HFFc6 (cell line): ENCODE data around the gene SUGCT. TPM values are rescaled to one million over a fixed set of nuclear protein-coding genes. Genes with fewer than 3 reads are reported as not detected.

Experiments used
- DNase-seq: peaks from one replicate; pipeline ENCODE4 v3.0.0-alpha.2; 2018
- H3K27ac Mint-ChIP-seq: 2 replicates; pipeline ENCODE4 v1.8.0; 2020; ENCODE audit warnings: mild to moderate bottlenecking, mixed read lengths
- H3K27me3 Mint-ChIP-seq: 2 replicates; pipeline ENCODE4 v1.8.0; 2021; ENCODE audit warnings: mild to moderate bottlenecking, moderate library complexity, mixed read lengths; ENCODE audit not compliant: insufficient read depth
- H3K36me3 Mint-ChIP-seq: 2 replicates; pipeline ENCODE4 v1.8.0; 2021; ENCODE audit warnings: low read depth, mixed read lengths
- H3K4me1 Mint-ChIP-seq: 2 replicates; pipeline ENCODE4 v1.8.0; 2020; ENCODE audit warnings: low read depth, mixed read lengths
- H3K4me3 Mint-ChIP-seq: 2 replicates; pipeline ENCODE4 v1.8.0; 2020; ENCODE audit warnings: mild to moderate bottlenecking, moderate library complexity, mixed read lengths
- H3K9me3 Mint-ChIP-seq: 2 replicates; pipeline ENCODE4 v1.8.0; 2020; ENCODE audit warnings: mild to moderate bottlenecking, mixed read lengths
- total RNA-seq, 6 experiments: library from RNA; stranded (reverse); fragmentation: NEBNext Ultra II Directional; extraction: Animal tissue kit (Norgen Biotek cat#: 25700); gene quantifications; 2 replicates in 1 of 6; 3 replicates in 5 of 6; pipeline ENCODE4 v1.2.3, GENCODE V29; 2021
- TF ChIP-seq, protein P1 (sequence below): fragments of 200-600 bp; sonication (generic); IDR thresholded peaks from 2 replicates; pipeline ENCODE4 v1.5.0; 2021; ENCODE audit warnings: antibody characterized with exemption, mild to moderate bottlenecking

The SUGCT gene
- total RNA-seq, 6 experiments from 2014 or later = 12.9 to 20.1 (median 17.1) TPM

GRCh38 chr7:40747856-40748255, 613.1 kb downstream of the SUGCT start:
- peak; percentile 33 for DNase-seq
- TF ChIP-seq, protein P1, sequence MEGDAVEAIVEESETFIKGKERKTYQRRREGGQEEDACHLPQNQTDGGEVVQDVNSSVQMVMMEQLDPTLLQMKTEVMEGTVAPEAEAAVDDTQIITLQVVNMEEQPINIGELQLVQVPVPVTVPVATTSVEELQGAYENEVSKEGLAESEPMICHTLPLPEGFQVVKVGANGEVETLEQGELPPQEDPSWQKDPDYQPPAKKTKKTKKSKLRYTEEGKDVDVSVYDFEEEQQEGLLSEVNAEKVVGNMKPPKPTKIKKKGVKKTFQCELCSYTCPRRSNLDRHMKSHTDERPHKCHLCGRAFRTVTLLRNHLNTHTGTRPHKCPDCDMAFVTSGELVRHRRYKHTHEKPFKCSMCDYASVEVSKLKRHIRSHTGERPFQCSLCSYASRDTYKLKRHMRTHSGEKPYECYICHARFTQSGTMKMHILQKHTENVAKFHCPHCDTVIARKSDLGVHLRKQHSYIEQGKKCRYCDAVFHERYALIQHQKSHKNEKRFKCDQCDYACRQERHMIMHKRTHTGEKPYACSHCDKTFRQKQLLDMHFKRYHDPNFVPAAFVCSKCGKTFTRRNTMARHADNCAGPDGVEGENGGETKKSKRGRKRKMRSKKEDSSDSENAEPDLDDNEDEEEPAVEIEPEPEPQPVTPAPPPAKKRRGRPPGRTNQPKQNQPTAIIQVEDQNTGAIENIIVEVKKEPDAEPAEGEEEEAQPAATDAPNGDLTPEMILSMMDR = no peak
- Mint-ChIP-seq H3K9me3 (no peaks in the 10 kb centered on the region), H3K27me3 (no peaks in the 10 kb centered on the region), H3K27ac (peak overlapping the region; percentile 71), H3K36me3 (peaks cover 9% of the 10 kb centered on the region; the same call in 1 of the 2 replicates), H3K4me3 (peak overlapping the region; percentile 57; the same call in 1 of the 2 replicates), H3K4me1 (peaks cover 52% of the 10 kb centered on the region)

GRCh38 chr7:40749877-40750276, 615.1 kb downstream of the SUGCT start:
- TF ChIP-seq, protein P1 = no peak
- peaks cover 72% of the 10 kb centered on the region for H3K4me1 Mint-ChIP-seq
- peak overlapping the region; percentile 11 for H3K27ac Mint-ChIP-seq
- peaks cover 9% of the 10 kb centered on the region; the same call in 1 of the 2 replicates for H3K36me3 Mint-ChIP-seq
- no peaks in the 10 kb centered on the region for H3K9me3 Mint-ChIP-seq
- peak; percentile 61 for DNase-seq
- H3K27me3 Mint-ChIP-seq = peaks cover 1% of the 10 kb centered on the region; the same call in 1 of the 2 replicates
- H3K4me3 Mint-ChIP-seq = no peak overlapping the region; the same call in 1 of the 2 replicates

DNA sequence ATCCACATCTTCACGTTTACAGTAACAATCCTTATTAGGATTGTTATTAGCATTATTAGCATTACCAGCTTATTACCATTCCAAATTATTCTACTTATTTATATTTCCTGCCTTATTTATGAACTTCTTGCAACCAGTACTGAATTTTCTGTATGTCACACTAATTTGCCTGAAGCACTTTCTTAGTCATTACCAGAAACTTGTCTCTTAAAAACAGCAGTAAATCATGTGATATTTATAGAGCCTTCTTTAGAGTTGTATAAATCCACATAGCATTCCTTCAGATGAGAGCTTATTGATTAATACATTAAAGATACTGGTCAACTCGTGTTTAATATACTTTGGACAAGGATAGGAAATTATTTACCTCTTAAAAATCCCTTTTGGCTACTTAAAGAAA, 618.6 kb downstream of the SUGCT start:
- Mint-ChIP-seq H3K9me3 (no peaks in the 10 kb centered on the region), H3K27ac (peak overlapping the region; percentile 4; the same call in 1 of the 2 replicates), H3K36me3 (peaks cover 5% of the 10 kb centered on the region; the same call in 1 of the 2 replicates), H3K4me1 (peaks cover 71% of the 10 kb centered on the region), H3K4me3 (0 out of 2 replicates have a peak overlapping the region, but pooled peaks have one; percentile 1), H3K27me3 (peaks cover 1% of the 10 kb centered on the region; the same call in 1 of the 2 replicates)
- DNase-seq = peak; percentile 55
- TF ChIP-seq, protein P1 = no peak

DNA sequence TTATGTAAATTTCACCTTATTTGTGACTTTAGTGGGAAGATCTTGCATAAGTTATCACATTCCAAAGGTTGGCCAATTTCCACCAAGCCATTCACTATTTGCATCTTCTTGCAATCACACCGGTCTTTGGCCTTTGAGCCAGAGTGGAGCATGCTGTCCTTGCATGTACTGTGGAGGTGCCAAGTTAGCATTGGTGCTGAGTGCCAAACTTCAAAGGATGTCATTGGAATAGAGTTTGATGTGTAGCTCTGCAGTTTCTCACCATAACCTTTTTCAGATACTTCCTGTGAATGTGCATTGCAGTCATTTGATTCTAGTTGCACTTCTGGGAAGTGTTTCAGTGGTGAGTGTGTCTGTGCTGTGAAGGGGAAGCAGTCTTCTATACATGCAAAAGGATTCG, 620.6 kb downstream of the SUGCT start:
- TF ChIP-seq, protein P1 = no peak
- Mint-ChIP-seq H3K9me3 (no peaks in the 10 kb centered on the region), H3K27ac (no peak overlapping the region), H3K4me3 (no peak overlapping the region), H3K4me1 (peaks cover 52% of the 10 kb centered on the region), H3K36me3 (peaks cover 5% of the 10 kb centered on the region; the same call in 1 of the 2 replicates), H3K27me3 (peaks cover 1% of the 10 kb centered on the region; the same call in 1 of the 2 replicates)
- no peak for DNase-seq

DNA sequence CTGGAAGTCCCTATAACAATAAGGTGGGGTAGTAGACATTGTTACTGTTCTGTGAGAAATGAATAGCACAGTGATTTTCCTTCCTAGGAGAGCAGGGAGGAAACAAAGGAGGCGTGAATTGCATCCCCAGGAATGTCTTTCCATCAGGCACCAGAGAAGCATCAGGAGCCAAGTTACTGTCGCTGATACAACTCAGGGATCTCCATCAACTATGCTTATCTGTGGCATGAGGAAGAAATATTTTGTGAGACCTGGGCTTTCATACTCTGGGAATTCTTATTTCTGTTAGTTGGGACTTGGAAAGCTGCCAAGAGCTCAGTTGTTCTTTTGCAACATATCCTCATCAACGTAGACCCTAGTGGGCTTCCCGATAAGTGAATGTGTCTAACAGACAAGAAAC, 622.3 kb downstream of the SUGCT start:
- no peak overlapping the region for H3K4me3 Mint-ChIP-seq
- H3K9me3 Mint-ChIP-seq = no peaks in the 10 kb centered on the region
- no peaks in the 10 kb centered on the region for H3K36me3 Mint-ChIP-seq
- H3K4me1 Mint-ChIP-seq = peaks cover 47% of the 10 kb centered on the region
- H3K27ac Mint-ChIP-seq = no peak overlapping the region
- TF ChIP-seq, protein P1 = no peak
- peaks cover 1% of the 10 kb centered on the region; the same call in 1 of the 2 replicates for H3K27me3 Mint-ChIP-seq
- no peak for DNase-seq
